WTC11 (cell line): ENCODE measurements around the gene CDK17.

Experiments
- CTCF ChIP-seq: fragments of 200-600 bp; IDR thresholded peaks from 2 replicates; pipeline ENCODE4 v1.8.0; 2022; ENCODE audit warnings: antibody characterized with exemption
- FOXP1 ChIP-seq: sonication (generic); formaldehyde crosslinking; IDR thresholded peaks from 2 replicates; pipeline ENCODE4 v1.8.0; 2022; ENCODE audit warnings: missing genetic modification reagents, mild to moderate bottlenecking, moderate library complexity, borderline replicate concordance
- MLX ChIP-seq: sonication (generic); formaldehyde crosslinking; IDR thresholded peaks from 2 replicates; pipeline ENCODE4 v1.8.1; 2023; ENCODE audit warnings: mild to moderate bottlenecking, missing genetic modification reagents, moderate library complexity
- PREB ChIP-seq: sonication (generic); formaldehyde crosslinking; IDR thresholded peaks from 2 replicates; pipeline ENCODE4 v1.8.1; 2022; ENCODE audit warnings: mild to moderate bottlenecking, missing genetic modification reagents, moderate library complexity, borderline replicate concordance
- TF ChIP-seq, protein P1 (sequence below): sonication (generic); formaldehyde crosslinking; IDR thresholded peaks from 2 replicates; pipeline ENCODE4 v1.8.1; 2023; ENCODE audit warnings: mild to moderate bottlenecking, moderate library complexity, missing genetic modification reagents

DNA sequence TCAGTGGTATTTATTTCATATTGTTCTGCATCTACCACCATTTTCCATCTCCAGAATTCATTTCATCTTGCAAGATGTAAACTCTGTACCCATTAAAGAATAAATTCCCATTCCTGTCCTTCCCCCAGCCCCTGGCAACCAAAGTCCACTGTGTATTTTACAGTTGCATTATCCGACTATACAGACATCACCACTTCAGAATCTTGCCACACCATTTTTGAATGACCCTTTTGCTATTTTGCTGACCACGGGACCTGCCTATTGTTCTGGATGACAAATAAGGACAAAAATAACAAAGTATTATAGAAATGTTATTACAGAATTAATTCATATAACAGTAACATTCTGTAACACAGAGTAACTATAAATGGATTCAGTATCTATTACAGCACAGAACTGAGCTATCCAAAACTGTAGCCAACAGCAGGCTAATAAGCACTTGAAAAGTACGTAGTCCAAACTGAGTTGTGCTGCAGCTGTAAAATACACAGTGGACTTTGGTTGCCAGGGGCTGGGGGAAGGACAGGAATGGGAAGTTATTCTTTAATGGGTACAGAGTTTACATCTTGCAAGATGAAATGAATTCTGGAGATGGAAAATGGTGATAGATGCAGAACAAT, 61.3 kb downstream of the CDK17 start:
- no peak for TF ChIP-seq CTCF
- TF ChIP-seq, protein P1, sequence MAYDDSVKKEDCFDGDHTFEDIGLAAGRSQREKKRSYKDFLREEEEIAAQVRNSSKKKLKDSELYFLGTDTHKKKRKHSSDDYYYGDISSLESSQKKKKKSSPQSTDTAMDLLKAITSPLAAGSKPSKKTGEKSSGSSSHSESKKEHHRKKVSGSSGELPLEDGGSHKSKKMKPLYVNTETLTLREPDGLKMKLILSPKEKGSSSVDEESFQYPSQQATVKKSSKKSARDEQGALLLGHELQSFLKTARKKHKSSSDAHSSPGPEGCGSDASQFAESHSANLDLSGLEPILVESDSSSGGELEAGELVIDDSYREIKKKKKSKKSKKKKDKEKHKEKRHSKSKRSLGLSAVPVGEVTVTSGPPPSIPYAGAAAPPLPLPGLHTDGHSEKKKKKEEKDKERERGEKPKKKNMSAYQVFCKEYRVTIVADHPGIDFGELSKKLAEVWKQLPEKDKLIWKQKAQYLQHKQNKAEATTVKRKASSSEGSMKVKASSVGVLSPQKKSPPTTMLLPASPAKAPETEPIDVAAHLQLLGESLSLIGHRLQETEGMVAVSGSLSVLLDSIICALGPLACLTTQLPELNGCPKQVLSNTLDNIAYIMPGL (CRISPR knock-in tag), result no peak
- TF ChIP-seq PREB, result no peak
- TF ChIP-seq MLX (CRISPR knock-in tag), result no peak
- TF ChIP-seq FOXP1 (CRISPR knock-in tag), result no peak
